ENCODE data around the gene TOP1. TPM values are rescaled to one million over a fixed set of nuclear protein-coding genes. Genes with fewer than 3 reads are reported as not detected.

The TOP1 gene
- total and polyA plus RNA-seq, 4 donors = 39.7 to 62.7 (median 51.7) TPM

DNA sequence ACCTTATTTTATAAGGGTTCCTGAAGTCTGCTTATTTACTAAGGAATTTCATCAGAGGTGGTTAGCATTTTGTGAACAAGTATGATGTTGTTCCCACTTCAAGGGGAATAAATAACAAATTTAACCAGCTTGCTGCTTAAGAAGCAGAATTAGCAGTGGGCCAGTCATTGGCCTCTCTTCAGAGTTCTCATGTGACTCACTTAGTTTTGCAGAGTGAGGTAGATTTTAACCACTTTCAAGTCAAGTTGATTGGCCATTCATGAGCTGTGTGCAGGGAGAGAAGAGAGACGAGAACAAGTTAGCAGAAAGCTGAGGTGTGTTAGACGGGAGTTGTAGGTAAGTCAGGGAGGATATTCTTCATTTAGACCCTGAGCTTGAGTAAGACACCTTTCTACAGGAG lies 18.1 kb downstream of the TOP1 start:
- H3K9ac ChIP-seq (ENCODE audit: insufficient read depth in 1 of 2, low read length in 2 of 2) = no peak overlapping the region
- TF ChIP-seq, protein P1, sequence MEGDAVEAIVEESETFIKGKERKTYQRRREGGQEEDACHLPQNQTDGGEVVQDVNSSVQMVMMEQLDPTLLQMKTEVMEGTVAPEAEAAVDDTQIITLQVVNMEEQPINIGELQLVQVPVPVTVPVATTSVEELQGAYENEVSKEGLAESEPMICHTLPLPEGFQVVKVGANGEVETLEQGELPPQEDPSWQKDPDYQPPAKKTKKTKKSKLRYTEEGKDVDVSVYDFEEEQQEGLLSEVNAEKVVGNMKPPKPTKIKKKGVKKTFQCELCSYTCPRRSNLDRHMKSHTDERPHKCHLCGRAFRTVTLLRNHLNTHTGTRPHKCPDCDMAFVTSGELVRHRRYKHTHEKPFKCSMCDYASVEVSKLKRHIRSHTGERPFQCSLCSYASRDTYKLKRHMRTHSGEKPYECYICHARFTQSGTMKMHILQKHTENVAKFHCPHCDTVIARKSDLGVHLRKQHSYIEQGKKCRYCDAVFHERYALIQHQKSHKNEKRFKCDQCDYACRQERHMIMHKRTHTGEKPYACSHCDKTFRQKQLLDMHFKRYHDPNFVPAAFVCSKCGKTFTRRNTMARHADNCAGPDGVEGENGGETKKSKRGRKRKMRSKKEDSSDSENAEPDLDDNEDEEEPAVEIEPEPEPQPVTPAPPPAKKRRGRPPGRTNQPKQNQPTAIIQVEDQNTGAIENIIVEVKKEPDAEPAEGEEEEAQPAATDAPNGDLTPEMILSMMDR (IDR thresholded peaks at IDR 0.05; ENCODE audit: control extremely low read depth, extremely low read depth) = no peak
- ATAC-seq (ENCODE audit: insufficient read depth, low FRiP score) (no peak), DNase-seq (no peak)
- H3K4me3 ChIP-seq = no peak overlapping the region
- peaks cover 10 to 60% (median 28%) of the 10 kb centered on the region in 5 donors for H3K4me1 ChIP-seq (ENCODE audit: control insufficient read depth in 5 of 5, insufficient read depth in 5 of 5, low read length in 5 of 5)
- H3K36me3 ChIP-seq (ENCODE audit: control insufficient read depth in 4 of 4, insufficient read depth in 4 of 4, low read length in 4 of 4) = no peaks in the 10 kb centered on the region
- 70 to 71% methylated on average over 2 of the region's 2 CpGs for WGBS, 2 donors
- H3K27me3 ChIP-seq (ENCODE audit: control insufficient read depth in 3 of 3, insufficient read depth in 3 of 3, low read length in 2 of 3) = no peaks in the 10 kb centered on the region
- H3K27ac ChIP-seq (ENCODE audit: low read depth in 1 of 2, low read length in 1 of 2) = no peak overlapping the region
- H3K9me3 ChIP-seq (ENCODE audit: control insufficient read depth in 4 of 4, insufficient read depth in 3 of 4, low read length in 3 of 4) = no peaks in the 10 kb centered on the region

DNA sequence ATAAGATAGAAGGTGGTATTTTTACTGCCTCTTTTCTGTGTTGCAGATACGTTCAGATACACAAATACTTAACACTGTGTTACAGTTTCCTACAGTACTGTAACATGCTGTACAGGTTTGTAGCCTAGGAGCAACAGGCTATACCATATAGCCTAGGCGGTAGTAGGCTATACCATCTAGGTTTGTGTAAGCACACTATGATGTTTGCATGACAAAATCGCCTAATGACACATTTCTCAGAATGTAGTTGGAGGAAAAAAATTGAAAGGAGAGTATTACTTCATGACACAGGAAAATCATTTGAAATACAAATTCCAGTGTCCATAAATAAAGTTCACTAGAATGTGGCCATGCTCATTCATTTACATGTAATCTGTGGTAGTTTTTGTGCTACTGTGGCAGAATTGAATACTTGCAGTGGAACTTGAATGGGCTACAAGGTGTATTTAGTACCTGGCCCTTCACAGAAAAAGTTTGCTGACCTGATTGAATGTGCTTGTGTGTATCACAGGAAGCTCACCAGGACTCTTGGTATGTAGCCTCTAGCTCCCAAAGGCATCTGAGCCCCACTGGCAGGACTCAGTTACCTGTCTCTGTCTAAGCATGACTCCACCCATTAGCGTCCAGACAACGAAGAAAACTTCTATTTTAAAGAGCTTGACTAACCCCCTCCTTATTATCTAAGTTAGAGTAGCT lies 18.8 kb downstream of the TOP1 start:
- H3K27me3 ChIP-seq (ENCODE audit: control insufficient read depth in 3 of 3, insufficient read depth in 3 of 3, low read length in 2 of 3) = no peaks in the 10 kb centered on the region
- DNase-seq (no peak), ATAC-seq (ENCODE audit: insufficient read depth, low FRiP score) (no peak)
- no peaks in the 10 kb centered on the region for H3K36me3 ChIP-seq (ENCODE audit: control insufficient read depth in 4 of 4, insufficient read depth in 4 of 4, low read length in 4 of 4)
- TF ChIP-seq, protein P1 (IDR thresholded peaks at IDR 0.05; ENCODE audit: control extremely low read depth, extremely low read depth) = no peak
- H3K9ac ChIP-seq (ENCODE audit: insufficient read depth in 1 of 2, low read length in 2 of 2) = no peak overlapping the region
- peaks cover 10 to 63% (median 33%) of the 10 kb centered on the region in 5 donors for H3K4me1 ChIP-seq (ENCODE audit: control insufficient read depth in 5 of 5, insufficient read depth in 5 of 5, low read length in 5 of 5)
- peak overlapping the region; percentile 12 to 42 for H3K27ac ChIP-seq (ENCODE audit: low read depth in 1 of 2, low read length in 1 of 2)
- H3K9me3 ChIP-seq (ENCODE audit: control insufficient read depth in 4 of 4, insufficient read depth in 3 of 4, low read length in 3 of 4) = no peaks in the 10 kb centered on the region
- 47 to 50% methylated on average over 5 of the region's 5 CpGs for WGBS, 2 donors
- no peak overlapping the region for H3K4me3 ChIP-seq

DNA sequence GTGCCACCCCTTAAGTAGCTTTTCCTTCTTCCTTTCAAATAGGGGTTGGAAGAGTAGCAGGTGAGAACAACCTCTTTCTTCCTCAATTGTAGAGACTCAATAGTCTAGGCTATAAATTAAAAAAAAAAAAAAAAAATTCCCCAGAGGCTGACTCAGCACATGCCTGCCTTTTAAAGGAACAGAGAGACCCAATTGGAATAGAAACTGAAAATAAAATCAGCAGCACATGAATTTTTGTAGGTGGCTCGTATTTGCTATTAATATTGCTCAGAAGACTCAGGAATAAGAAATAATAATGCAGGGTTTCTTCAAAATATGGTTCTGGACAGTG lies 19.3 kb downstream of the TOP1 start:
- Histone ChIP-seq H3K9me3 (ENCODE audit: control insufficient read depth in 4 of 4, insufficient read depth in 3 of 4, low read length in 3 of 4) (no peaks in the 10 kb centered on the region), H3K27ac (ENCODE audit: low read depth in 1 of 2, low read length in 1 of 2) (peak overlapping the region in 1 of 2 donors; percentile 45), H3K36me3 (ENCODE audit: control insufficient read depth in 4 of 4, insufficient read depth in 4 of 4, low read length in 4 of 4) (no peaks in the 10 kb centered on the region), H3K9ac (ENCODE audit: insufficient read depth in 1 of 2, low read length in 2 of 2) (no peak overlapping the region), H3K27me3 (ENCODE audit: control insufficient read depth in 3 of 3, insufficient read depth in 3 of 3, low read length in 2 of 3) (no peaks in the 10 kb centered on the region), H3K4me1 (ENCODE audit: control insufficient read depth in 5 of 5, insufficient read depth in 5 of 5, low read length in 5 of 5) (peaks cover 12 to 66% (median 33%) of the 10 kb centered on the region in 5 donors), H3K4me3 (no peak overlapping the region)
- ATAC-seq (ENCODE audit: insufficient read depth, low FRiP score) = no peak
- DNase-seq = no peak
- TF ChIP-seq, protein P1 (IDR thresholded peaks at IDR 0.05; ENCODE audit: control extremely low read depth, extremely low read depth) = no peak
- WGBS, 2 donors = 1 to 5% methylated on average over 1 of the region's 1 CpG

All from lung (tissue), 12 donors.